HepG2 (cell line): ENCODE measurements around the gene RPL36AL. TPM values are rescaled to one million over a fixed set of nuclear protein-coding genes. Genes with fewer than 3 reads are reported as not detected.

Source experiments
- MXD4 ChIP-seq: IDR thresholded peaks from 2 replicates; pipeline ENCODE4 v1.6.1; 2016; ENCODE audit warnings: mild to moderate bottlenecking, missing biosample characterization, missing genetic modification reagents
- NR2C2 ChIP-seq: sonication (generic); formaldehyde crosslinking; IDR thresholded peaks from 2 replicates; pipeline ENCODE4 v1.4.0; 2020; ENCODE audit warnings: missing genetic modification reagents, mild to moderate bottlenecking, moderate library complexity, borderline replicate concordance
- PHF20 ChIP-seq: sonication (generic); formaldehyde crosslinking; IDR thresholded peaks from 2 replicates; pipeline ENCODE4 v1.5.0; 2020; ENCODE audit warnings: mild to moderate bottlenecking, missing genetic modification reagents
- POLR2G ChIP-seq: fragments of 200-400 bp; formaldehyde crosslinking; IDR thresholded peaks from 2 replicates; pipeline ENCODE4 v1.6.1; 2018; ENCODE audit warnings: mild to moderate bottlenecking, low read depth, low read length, moderate library complexity
- ZNF292 ChIP-seq: sonication (generic); formaldehyde crosslinking; IDR thresholded peaks from 2 replicates; pipeline ENCODE4 v1.8.1; 2022; ENCODE audit warnings: mild to moderate bottlenecking, low read depth, missing genetic modification reagents, borderline replicate concordance
- ZNF780A ChIP-seq: sonication (generic); formaldehyde crosslinking; IDR thresholded peaks from 2 replicates; pipeline ENCODE4 v1.8.0; 2022; ENCODE audit warnings: mild to moderate bottlenecking, missing genetic modification reagents, moderate library complexity
- polyA plus RNA-seq, 8 experiments: library from polyadenylated mRNA; depleted of rRNA in 3 of 8; stranded (reverse) in 7 of 8; unstranded in 1 of 8; fragments of >200 nt; fragmentation: Illumina TruSeq in 4 of 8; extraction: Trizol in 4 of 8; gene quantifications; 2 replicates each; pipeline versions ENCODE4 v1.2.1 to v1.2.3, GENCODE V29; 2011 to 2016; ENCODE audit warnings: low read depth in 4 of 8, missing spikeins in 1 of 8, mixed read lengths in 1 of 8; ENCODE audit not compliant: insufficient read depth in 1 of 8
- total RNA-seq, 5 experiments: library from RNA; depleted of rRNA; stranded (reverse); fragments of >200 nt; fragmentation: Illumina TruSeq; extraction: Trizol; gene quantifications; 2 replicates each; pipeline ENCODE4 v1.2.3, GENCODE V29; 2016; ENCODE audit warnings: low read depth in 1 of 5
- TF ChIP-seq, protein P1 (sequence below): sonication (generic); formaldehyde crosslinking; IDR thresholded peaks from 2 replicates; pipeline ENCODE4 v1.5.0; 2020; ENCODE audit warnings: mild to moderate bottlenecking, missing genetic modification reagents, borderline replicate concordance
- TF ChIP-seq, protein P2 (sequence below): sonication (generic); formaldehyde crosslinking; IDR thresholded peaks from 2 replicates; pipeline ENCODE4 v1.5.0; 2020; ENCODE audit warnings: mild to moderate bottlenecking, missing genetic modification reagents
- TF ChIP-seq, protein P3 (sequence below): sonication (generic); formaldehyde crosslinking; IDR thresholded peaks from 2 replicates; pipeline ENCODE4 v1.4.0; 2020; ENCODE audit warnings: missing genetic modification reagents
- TF ChIP-seq, protein P4 (sequence below): sonication (generic); formaldehyde crosslinking; IDR thresholded peaks from 2 replicates; pipeline ENCODE4 v1.9.0; 2022; ENCODE audit warnings: missing genetic modification reagents, mild to moderate bottlenecking, borderline replicate concordance
- TF ChIP-seq, protein P5 (sequence below): sonication (generic); formaldehyde crosslinking; IDR thresholded peaks from 2 replicates; pipeline ENCODE4 v1.5.0; 2020; ENCODE audit warnings: missing genetic modification reagents
- TF ChIP-seq, protein P6 (sequence below): sonication (generic); formaldehyde crosslinking; IDR thresholded peaks from 2 replicates; pipeline ENCODE4 v1.4.0; 2020; ENCODE audit warnings: missing genetic modification reagents

The RPL36AL gene
- total and polyA plus RNA-seq, 2 of the 13 experiments (the other 11 are each of a cell fraction or from before 2014, with no cell fraction given), result 90.0 to 294 TPM

DNA sequence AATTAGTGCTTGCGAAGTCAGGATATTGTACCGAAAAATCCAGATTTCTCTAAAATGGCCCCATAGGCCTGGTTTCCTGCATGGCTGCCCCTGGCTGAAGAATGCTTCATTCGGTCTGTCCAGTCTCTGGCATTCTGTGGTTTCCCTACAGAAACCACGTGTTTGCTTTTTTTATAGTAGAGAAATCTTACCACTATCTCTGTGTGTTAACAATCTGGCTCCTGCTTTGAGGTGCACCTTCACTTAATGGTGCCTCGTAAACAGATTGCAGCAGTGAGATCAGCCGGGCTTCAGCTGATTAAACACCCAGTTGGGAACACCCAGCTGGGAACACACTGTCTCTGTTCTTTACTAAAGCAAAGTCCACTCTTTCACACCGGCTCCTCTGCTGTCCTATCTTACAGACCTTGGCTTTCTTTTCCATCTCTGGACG, 21.3 kb upstream of the RPL36AL start (continued):
- TF ChIP-seq, protein P1, sequence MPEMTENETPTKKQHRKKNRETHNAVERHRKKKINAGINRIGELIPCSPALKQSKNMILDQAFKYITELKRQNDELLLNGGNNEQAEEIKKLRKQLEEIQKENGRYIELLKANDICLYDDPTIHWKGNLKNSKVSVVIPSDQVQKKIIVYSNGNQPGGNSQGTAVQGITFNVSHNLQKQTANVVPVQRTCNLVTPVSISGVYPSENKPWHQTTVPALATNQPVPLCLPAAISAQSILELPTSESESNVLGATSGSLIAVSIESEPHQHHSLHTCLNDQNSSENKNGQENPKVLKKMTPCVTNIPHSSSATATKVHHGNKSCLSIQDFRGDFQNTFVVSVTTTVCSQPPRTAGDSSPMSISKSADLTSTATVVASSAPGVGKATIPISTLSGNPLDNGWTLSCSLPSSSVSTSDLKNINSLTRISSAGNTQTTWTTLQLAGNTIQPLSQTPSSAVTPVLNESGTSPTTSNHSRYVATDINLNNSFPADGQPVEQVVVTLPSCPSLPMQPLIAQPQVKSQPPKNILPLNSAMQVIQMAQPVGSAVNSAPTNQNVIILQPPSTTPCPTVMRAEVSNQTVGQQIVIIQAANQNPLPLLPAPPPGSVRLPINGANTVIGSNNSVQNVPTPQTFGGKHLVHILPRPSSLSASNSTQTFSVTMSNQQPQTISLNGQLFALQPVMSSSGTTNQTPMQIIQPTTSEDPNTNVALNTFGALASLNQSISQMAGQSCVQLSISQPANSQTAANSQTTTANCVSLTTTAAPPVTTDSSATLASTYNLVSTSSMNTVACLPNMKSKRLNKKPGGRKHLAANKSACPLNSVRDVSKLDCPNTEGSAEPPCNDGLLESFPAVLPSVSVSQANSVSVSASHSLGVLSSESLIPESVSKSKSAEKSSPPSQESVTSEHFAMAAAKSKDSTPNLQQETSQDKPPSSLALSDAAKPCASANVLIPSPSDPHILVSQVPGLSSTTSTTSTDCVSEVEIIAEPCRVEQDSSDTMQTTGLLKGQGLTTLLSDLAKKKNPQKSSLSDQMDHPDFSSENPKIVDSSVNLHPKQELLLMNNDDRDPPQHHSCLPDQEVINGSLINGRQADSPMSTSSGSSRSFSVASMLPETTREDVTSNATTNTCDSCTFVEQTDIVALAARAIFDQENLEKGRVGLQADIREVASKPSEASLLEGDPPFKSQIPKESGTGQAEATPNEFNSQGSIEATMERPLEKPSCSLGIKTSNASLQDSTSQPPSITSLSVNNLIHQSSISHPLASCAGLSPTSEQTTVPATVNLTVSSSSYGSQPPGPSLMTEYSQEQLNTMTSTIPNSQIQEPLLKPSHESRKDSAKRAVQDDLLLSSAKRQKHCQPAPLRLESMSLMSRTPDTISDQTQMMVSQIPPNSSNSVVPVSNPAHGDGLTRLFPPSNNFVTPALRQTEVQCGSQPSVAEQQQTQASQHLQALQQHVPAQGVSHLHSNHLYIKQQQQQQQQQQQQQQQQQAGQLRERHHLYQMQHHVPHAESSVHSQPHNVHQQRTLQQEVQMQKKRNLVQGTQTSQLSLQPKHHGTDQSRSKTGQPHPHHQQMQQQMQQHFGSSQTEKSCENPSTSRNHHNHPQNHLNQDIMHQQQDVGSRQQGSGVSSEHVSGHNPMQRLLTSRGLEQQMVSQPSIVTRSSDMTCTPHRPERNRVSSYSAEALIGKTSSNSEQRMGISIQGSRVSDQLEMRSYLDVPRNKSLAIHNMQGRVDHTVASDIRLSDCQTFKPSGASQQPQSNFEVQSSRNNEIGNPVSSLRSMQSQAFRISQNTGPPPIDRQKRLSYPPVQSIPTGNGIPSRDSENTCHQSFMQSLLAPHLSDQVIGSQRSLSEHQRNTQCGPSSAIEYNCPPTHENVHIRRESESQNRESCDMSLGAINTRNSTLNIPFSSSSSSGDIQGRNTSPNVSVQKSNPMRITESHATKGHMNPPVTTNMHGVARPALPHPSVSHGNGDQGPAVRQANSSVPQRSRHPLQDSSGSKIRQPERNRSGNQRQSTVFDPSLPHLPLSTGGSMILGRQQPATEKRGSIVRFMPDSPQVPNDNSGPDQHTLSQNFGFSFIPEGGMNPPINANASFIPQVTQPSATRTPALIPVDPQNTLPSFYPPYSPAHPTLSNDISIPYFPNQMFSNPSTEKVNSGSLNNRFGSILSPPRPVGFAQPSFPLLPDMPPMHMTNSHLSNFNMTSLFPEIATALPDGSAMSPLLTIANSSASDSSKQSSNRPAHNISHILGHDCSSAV, result no peak
- TF ChIP-seq, protein P2, sequence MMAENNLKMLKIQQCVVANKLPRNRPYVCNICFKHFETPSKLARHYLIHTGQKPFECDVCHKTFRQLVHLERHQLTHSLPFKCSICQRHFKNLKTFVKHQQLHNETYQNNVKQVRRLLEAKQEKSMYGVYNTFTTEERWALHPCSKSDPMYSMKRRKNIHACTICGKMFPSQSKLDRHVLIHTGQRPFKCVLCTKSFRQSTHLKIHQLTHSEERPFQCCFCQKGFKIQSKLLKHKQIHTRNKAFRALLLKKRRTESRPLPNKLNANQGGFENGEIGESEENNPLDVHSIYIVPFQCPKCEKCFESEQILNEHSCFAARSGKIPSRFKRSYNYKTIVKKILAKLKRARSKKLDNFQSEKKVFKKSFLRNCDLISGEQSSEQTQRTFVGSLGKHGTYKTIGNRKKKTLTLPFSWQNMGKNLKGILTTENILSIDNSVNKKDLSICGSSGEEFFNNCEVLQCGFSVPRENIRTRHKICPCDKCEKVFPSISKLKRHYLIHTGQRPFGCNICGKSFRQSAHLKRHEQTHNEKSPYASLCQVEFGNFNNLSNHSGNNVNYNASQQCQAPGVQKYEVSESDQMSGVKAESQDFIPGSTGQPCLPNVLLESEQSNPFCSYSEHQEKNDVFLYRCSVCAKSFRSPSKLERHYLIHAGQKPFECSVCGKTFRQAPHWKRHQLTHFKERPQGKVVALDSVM (CRISPR knock-in tag), result no peak
- TF ChIP-seq MXD4 (CRISPR knock-in tag) (0 out of 2 replicates have a peak, but pooled peaks have one; percentile 61), NR2C2 (CRISPR knock-in tag) (no peak; the same call in 1 of the 2 replicates), ZNF780A (CRISPR knock-in tag) (no peak), PHF20 (no peak), POLR2G (peak; percentile 44; the same call in 1 of the 2 replicates), ZNF292 (CRISPR knock-in tag) (peak; percentile 96)
- TF ChIP-seq, protein P3, sequence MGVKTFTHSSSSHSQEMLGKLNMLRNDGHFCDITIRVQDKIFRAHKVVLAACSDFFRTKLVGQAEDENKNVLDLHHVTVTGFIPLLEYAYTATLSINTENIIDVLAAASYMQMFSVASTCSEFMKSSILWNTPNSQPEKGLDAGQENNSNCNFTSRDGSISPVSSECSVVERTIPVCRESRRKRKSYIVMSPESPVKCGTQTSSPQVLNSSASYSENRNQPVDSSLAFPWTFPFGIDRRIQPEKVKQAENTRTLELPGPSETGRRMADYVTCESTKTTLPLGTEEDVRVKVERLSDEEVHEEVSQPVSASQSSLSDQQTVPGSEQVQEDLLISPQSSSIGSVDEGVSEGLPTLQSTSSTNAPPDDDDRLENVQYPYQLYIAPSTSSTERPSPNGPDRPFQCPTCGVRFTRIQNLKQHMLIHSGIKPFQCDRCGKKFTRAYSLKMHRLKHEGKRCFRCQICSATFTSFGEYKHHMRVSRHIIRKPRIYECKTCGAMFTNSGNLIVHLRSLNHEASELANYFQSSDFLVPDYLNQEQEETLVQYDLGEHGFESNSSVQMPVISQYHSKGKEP, result no peak
- TF ChIP-seq, protein P4, sequence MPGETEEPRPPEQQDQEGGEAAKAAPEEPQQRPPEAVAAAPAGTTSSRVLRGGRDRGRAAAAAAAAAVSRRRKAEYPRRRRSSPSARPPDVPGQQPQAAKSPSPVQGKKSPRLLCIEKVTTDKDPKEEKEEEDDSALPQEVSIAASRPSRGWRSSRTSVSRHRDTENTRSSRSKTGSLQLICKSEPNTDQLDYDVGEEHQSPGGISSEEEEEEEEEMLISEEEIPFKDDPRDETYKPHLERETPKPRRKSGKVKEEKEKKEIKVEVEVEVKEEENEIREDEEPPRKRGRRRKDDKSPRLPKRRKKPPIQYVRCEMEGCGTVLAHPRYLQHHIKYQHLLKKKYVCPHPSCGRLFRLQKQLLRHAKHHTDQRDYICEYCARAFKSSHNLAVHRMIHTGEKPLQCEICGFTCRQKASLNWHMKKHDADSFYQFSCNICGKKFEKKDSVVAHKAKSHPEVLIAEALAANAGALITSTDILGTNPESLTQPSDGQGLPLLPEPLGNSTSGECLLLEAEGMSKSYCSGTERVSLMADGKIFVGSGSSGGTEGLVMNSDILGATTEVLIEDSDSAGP (CRISPR knock-in tag), result no peak
- TF ChIP-seq, protein P5, sequence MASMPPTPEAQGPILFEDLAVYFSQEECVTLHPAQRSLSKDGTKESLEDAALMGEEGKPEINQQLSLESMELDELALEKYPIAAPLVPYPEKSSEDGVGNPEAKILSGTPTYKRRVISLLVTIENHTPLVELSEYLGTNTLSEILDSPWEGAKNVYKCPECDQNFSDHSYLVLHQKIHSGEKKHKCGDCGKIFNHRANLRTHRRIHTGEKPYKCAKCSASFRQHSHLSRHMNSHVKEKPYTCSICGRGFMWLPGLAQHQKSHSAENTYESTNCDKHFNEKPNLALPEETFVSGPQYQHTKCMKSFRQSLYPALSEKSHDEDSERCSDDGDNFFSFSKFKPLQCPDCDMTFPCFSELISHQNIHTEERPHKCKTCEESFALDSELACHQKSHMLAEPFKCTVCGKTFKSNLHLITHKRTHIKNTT (CRISPR knock-in tag), result no peak
- TF ChIP-seq, protein P6, sequence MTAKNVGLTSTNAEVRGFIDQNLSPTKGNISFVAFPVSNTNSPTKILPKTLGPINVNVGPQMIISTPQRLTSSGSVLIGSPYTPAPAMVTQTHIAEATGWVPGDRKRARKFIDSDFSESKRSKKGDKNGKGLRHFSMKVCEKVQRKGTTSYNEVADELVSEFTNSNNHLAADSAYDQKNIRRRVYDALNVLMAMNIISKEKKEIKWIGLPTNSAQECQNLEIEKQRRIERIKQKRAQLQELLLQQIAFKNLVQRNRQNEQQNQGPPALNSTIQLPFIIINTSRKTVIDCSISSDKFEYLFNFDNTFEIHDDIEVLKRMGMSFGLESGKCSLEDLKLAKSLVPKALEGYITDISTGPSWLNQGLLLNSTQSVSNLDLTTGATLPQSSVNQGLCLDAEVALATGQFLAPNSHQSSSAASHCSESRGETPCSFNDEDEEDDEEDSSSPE (CRISPR knock-in tag), result no peak
